WTC11 (cell line): Measurements from ENCODE around the gene ANO2. TPM values are rescaled to one million over a fixed set of nuclear protein-coding genes. Genes with fewer than 3 reads are reported as not detected.

ENCODE experiments used
- ATAC-seq: fragments of 200-7000 bp; cut with Tn5 transposase; 2 replicates; pipeline ENCODE4 v1.10.0; 2021; ENCODE audit warnings: mild to moderate bottlenecking, moderate library complexity
- CTCF ChIA-PET: fragments of 300-600 bp; sonication (Branson Sonifier 250); formaldehyde crosslinking; loops from one replicate; lab custom pipeline; 2021; ENCODE audit warnings: antibody characterized with exemption; lab: Charles Lee
- POLR2A ChIA-PET: fragments of 350-600 bp; sonication (Branson Sonifier 250); formaldehyde crosslinking; loops from one replicate; lab custom pipeline; 2021; ENCODE audit warnings: antibody characterized with exemption; lab: Charles Lee
- DNase-seq: peaks from one replicate; pipeline ENCODE4 v3.0.0; 2021; ENCODE audit warnings: low spot score
- H3K27ac Mint-ChIP-seq: 2 replicates; pipeline ENCODE4 v1.8.0; 2021; ENCODE audit warnings: mixed read lengths
- H3K27me3 Mint-ChIP-seq: 2 replicates; pipeline ENCODE4 v1.8.0; 2021; ENCODE audit warnings: low read depth, mild to moderate bottlenecking, moderate library complexity, mixed read lengths
- H3K36me3 Mint-ChIP-seq: 2 replicates; pipeline ENCODE4 v1.8.0; 2021; ENCODE audit warnings: mixed read lengths
- H3K4me1 Mint-ChIP-seq: 2 replicates; pipeline ENCODE4 v1.8.0; 2022; ENCODE audit warnings: mixed read lengths
- H3K4me3 Mint-ChIP-seq: 2 replicates; pipeline ENCODE4 v1.8.0; 2021; ENCODE audit warnings: mild to moderate bottlenecking, moderate library complexity, mixed read lengths
- H3K9me3 Mint-ChIP-seq: 2 replicates; pipeline ENCODE4 v1.8.0; 2021; ENCODE audit warnings: mixed read lengths
- CREM ChIP-seq: sonication (generic); formaldehyde crosslinking; IDR thresholded peaks from 2 replicates; pipeline ENCODE4 v1.8.1; 2022; ENCODE audit warnings: mild to moderate bottlenecking, missing genetic modification reagents, moderate library complexity
- CTCF ChIP-seq: fragments of 200-600 bp; IDR thresholded peaks from 2 replicates; pipeline ENCODE4 v1.8.0; 2022; ENCODE audit warnings: antibody characterized with exemption
- FOXK1 ChIP-seq: sonication (generic); formaldehyde crosslinking; IDR thresholded peaks from 2 replicates; pipeline ENCODE4 v1.8.0; 2022; ENCODE audit warnings: mild to moderate bottlenecking, moderate library complexity, missing genetic modification reagents
- NR1H2 ChIP-seq: sonication (generic); formaldehyde crosslinking; IDR thresholded peaks from 2 replicates; pipeline ENCODE4 v1.9.0; 2021; ENCODE audit warnings: mild to moderate bottlenecking, moderate library complexity, missing genetic modification reagents
- PREB ChIP-seq: sonication (generic); formaldehyde crosslinking; IDR thresholded peaks from 2 replicates; pipeline ENCODE4 v1.8.1; 2022; ENCODE audit warnings: mild to moderate bottlenecking, missing genetic modification reagents, moderate library complexity, borderline replicate concordance
- USF1 ChIP-seq: sonication (generic); formaldehyde crosslinking; IDR thresholded peaks from 2 replicates; pipeline ENCODE4 v1.8.0; 2022; ENCODE audit warnings: mild to moderate bottlenecking, missing genetic modification reagents
- ZMAT4 ChIP-seq: fragments of 250-450 bp; sonication (Bioruptor Pico); IDR thresholded peaks from 2 replicates; pipeline ENCODE4 v1.9.0; 2021; ENCODE audit warnings: mild to moderate bottlenecking
- ZNF219 ChIP-seq: sonication (generic); formaldehyde crosslinking; IDR thresholded peaks from 2 replicates; pipeline ENCODE4 v1.8.0; 2023; ENCODE audit warnings: missing genetic modification reagents, mild to moderate bottlenecking, borderline replicate concordance
- ZNF671 ChIP-seq: fragments of 250-450 bp; sonication (Bioruptor Pico); IDR thresholded peaks from 2 replicates; pipeline ENCODE4 v1.8.0; 2021; ENCODE audit warnings: mild to moderate bottlenecking
- total RNA-seq: library from RNA; stranded (reverse); gene quantifications from 3 replicates; pipeline ENCODE4 v1.2.3, GENCODE V29; 2021
- TF ChIP-seq, protein P1 (sequence below): sonication (generic); formaldehyde crosslinking; IDR thresholded peaks from 2 replicates; pipeline ENCODE4 v1.8.1; 2022; ENCODE audit warnings: low read depth, missing genetic modification reagents, borderline replicate concordance
- TF ChIP-seq, protein P2 (sequence below): sonication (generic); formaldehyde crosslinking; IDR thresholded peaks from 2 replicates; pipeline ENCODE4 v1.8.1; 2023; ENCODE audit warnings: mild to moderate bottlenecking, moderate library complexity, missing genetic modification reagents
- TF ChIP-seq, protein P3 (sequence below): sonication (generic); formaldehyde crosslinking; IDR thresholded peaks from 2 replicates; pipeline ENCODE4 v1.8.1; 2022; ENCODE audit warnings: missing genetic modification reagents, borderline replicate concordance

Gene ANO2
- total RNA-seq, 1 experiment from 2014 or later = 2.8 TPM

DNA sequence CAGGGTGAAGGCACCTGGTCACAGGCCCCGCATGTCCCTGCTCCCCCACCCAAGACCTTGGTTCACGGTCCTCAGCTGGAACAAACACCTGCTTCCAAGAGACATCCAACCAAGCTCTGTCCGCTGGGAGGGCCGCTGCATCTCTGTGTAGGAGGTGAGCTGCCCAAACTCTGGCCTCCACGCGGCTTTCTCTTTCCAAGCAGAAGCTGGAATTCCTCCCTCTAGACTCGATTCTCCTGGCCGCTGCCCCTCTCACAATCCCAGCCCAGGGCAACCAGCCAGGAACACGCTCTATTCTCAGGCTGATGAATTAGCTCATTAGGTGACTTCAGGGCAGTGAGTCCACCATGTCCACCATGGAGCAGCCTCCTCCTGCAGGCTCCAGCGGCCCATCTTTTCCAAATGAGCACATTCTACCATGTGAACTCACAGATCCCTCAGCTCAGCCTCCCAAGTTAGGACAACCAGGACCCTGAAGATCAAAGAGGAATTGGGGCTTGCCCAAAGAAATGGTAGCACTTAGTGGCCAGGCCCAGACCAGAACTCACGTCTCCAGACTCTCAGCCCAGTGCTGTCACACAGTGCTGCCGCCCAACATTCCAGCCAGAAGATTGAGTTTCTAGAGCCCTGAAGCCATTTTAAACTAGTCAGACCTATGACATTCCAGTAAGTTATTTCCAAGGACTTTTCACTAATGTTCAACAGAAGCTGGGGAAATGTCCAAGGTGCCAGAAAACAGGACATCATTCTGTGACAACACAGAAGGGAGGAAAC lies 146.6 kb downstream of the ANO2 start:
- Mint-ChIP-seq H3K27ac (no peak overlapping the region), H3K9me3 (no peaks in the 10 kb centered on the region), H3K4me3 (no peak overlapping the region), H3K27me3 (no peaks in the 10 kb centered on the region)
- CTCF ChIA-PET = interaction anchor here (1.5 to 3.3 kb wide), 2 partner anchors 54 to 101 kb away, joined by 3 to 30 read pairs; no protein-coding TSS in a partner anchor
- ATAC-seq = no peak
- no peak for DNase-seq
- TF ChIP-seq, protein P1, sequence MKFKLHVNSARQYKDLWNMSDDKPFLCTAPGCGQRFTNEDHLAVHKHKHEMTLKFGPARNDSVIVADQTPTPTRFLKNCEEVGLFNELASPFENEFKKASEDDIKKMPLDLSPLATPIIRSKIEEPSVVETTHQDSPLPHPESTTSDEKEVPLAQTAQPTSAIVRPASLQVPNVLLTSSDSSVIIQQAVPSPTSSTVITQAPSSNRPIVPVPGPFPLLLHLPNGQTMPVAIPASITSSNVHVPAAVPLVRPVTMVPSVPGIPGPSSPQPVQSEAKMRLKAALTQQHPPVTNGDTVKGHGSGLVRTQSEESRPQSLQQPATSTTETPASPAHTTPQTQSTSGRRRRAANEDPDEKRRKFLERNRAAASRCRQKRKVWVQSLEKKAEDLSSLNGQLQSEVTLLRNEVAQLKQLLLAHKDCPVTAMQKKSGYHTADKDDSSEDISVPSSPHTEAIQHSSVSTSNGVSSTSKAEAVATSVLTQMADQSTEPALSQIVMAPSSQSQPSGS (CRISPR knock-in tag) = no peak
- TF ChIP-seq, protein P2, sequence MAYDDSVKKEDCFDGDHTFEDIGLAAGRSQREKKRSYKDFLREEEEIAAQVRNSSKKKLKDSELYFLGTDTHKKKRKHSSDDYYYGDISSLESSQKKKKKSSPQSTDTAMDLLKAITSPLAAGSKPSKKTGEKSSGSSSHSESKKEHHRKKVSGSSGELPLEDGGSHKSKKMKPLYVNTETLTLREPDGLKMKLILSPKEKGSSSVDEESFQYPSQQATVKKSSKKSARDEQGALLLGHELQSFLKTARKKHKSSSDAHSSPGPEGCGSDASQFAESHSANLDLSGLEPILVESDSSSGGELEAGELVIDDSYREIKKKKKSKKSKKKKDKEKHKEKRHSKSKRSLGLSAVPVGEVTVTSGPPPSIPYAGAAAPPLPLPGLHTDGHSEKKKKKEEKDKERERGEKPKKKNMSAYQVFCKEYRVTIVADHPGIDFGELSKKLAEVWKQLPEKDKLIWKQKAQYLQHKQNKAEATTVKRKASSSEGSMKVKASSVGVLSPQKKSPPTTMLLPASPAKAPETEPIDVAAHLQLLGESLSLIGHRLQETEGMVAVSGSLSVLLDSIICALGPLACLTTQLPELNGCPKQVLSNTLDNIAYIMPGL (CRISPR knock-in tag) = no peak
- no peak for TF ChIP-seq FOXK1 (CRISPR knock-in tag)
- no peak for TF ChIP-seq ZMAT4 (CRISPR knock-in tag)
- TF ChIP-seq USF1 (CRISPR knock-in tag) = no peak
- no peak for TF ChIP-seq CTCF
- TF ChIP-seq, protein P3, sequence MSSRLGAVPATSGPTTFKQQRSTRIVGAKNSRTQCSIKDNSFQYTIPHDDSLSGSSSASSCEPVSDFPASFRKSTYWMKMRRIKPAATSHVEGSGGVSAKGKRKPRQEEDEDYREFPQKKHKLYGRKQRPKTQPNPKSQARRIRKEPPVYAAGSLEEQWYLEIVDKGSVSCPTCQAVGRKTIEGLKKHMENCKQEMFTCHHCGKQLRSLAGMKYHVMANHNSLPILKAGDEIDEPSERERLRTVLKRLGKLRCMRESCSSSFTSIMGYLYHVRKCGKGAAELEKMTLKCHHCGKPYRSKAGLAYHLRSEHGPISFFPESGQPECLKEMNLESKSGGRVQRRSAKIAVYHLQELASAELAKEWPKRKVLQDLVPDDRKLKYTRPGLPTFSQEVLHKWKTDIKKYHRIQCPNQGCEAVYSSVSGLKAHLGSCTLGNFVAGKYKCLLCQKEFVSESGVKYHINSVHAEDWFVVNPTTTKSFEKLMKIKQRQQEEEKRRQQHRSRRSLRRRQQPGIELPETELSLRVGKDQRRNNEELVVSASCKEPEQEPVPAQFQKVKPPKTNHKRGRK (CRISPR knock-in tag) = no peak
- TF ChIP-seq PREB (CRISPR knock-in tag) = no peak
- TF ChIP-seq CREM (CRISPR knock-in tag) = no peak
- TF ChIP-seq, all 79 proteins: peak for 0
- POLR2A ChIA-PET = no interaction called here
- Mint-ChIP-seq H3K4me1 (no peaks in the 10 kb centered on the region), H3K36me3 (no peaks in the 10 kb centered on the region)

- Mint-ChIP-seq H3K4me1 (no peaks in the 10 kb centered on the region), H3K36me3 (no peaks in the 10 kb centered on the region), H3K27ac (no peak overlapping the region), H3K4me3 (no peak overlapping the region)
- ATAC-seq = no peak
- CTCF ChIA-PET = interaction anchor here (1.3 to 3.3 kb wide), 3 partner anchors 12 to 53 kb away, joined by 4 to 30 read pairs (median 4); no protein-coding TSS in a partner anchor
- TF ChIP-seq ZNF219 (CRISPR knock-in tag) = no peak
- TF ChIP-seq, all 79 proteins: peak for 0
- Mint-ChIP-seq H3K27me3 (no peaks in the 10 kb centered on the region), H3K9me3 (no peaks in the 10 kb centered on the region)
- POLR2A ChIA-PET = no interaction called here
- no peak for DNase-seq
Observed at GRCh38 chr12:5797661-5798060, 147.4 kb downstream of the ANO2 start.

- Mint-ChIP-seq H3K27me3 (no peaks in the 10 kb centered on the region), H3K9me3 (no peaks in the 10 kb centered on the region), H3K36me3 (no peaks in the 10 kb centered on the region), H3K4me3 (no peak overlapping the region), H3K27ac (no peak overlapping the region), H3K4me1 (no peaks in the 10 kb centered on the region)
- CTCF ChIA-PET = interaction anchor here (0.7 to 3.3 kb wide), 6 partner anchors 13 to 626 kb away, joined by 3 to 30 read pairs (median 4); no protein-coding TSS in a partner anchor
- ATAC-seq (no peak), DNase-seq (no peak)
- TF ChIP-seq ZNF671 (CRISPR knock-in tag) (no peak), NR1H2 (CRISPR knock-in tag) (no peak)
- TF ChIP-seq, protein P2 (CRISPR knock-in tag) = no peak
- POLR2A ChIA-PET = no interaction called here
Observed at GRCh38 chr12:5796959-5797225, 148.2 kb downstream of the ANO2 start.
